BLaER1 treated with 17β-estradiol and CSF1 and Interleukin-3, amounts not matched to agents 10 nM and 100 nM (cell line): ENCODE results near the gene ZNF423.

Experiments
- H3K27ac ChIP-seq, 11 experiments: shearing (Covaris generic); formaldehyde crosslinking; 2 replicates each; pipeline ENCODE4 v1.8.1; 2022
- H3K27me3 ChIP-seq, 11 experiments: shearing (Covaris generic); formaldehyde crosslinking; 2 replicates each; pipeline ENCODE4 v1.8.1; 2022
- H3K36me3 ChIP-seq, 11 experiments: shearing (Covaris generic); formaldehyde crosslinking; 2 replicates each; pipeline ENCODE4 v1.8.1; 2022
- H3K4me1 ChIP-seq, 10 experiments: shearing (Covaris generic); formaldehyde crosslinking; 2 replicates each; pipeline ENCODE4 v1.8.1; 2022
- H3K4me2 ChIP-seq, 11 experiments: shearing (Covaris generic); formaldehyde crosslinking; 2 replicates each; pipeline ENCODE4 v1.8.1; 2022
- H3K4me3 ChIP-seq, 10 experiments: shearing (Covaris generic); formaldehyde crosslinking; 2 replicates each; pipeline ENCODE4 v1.8.1; 2022
- H3K9ac ChIP-seq, 11 experiments: shearing (Covaris generic); formaldehyde crosslinking; 2 replicates each; pipeline ENCODE4 v1.8.1; 2022
- H3K9me3 ChIP-seq, 11 experiments: shearing (Covaris generic); formaldehyde crosslinking; replicated peaks in 1 of 11; 2 replicates each; pipeline ENCODE4 v1.8.1; 2022
- H4K20me1 ChIP-seq, 11 experiments: shearing (Covaris generic); formaldehyde crosslinking; 2 replicates each; pipeline ENCODE4 v1.8.1; 2022
- Cebpa-rat ChIP-seq, 11 experiments: shearing (Covaris generic); IDR thresholded peaks; 2 replicates each; pipeline ENCODE4 v1.8.1; 2022

ZNF423 gene

DNA sequence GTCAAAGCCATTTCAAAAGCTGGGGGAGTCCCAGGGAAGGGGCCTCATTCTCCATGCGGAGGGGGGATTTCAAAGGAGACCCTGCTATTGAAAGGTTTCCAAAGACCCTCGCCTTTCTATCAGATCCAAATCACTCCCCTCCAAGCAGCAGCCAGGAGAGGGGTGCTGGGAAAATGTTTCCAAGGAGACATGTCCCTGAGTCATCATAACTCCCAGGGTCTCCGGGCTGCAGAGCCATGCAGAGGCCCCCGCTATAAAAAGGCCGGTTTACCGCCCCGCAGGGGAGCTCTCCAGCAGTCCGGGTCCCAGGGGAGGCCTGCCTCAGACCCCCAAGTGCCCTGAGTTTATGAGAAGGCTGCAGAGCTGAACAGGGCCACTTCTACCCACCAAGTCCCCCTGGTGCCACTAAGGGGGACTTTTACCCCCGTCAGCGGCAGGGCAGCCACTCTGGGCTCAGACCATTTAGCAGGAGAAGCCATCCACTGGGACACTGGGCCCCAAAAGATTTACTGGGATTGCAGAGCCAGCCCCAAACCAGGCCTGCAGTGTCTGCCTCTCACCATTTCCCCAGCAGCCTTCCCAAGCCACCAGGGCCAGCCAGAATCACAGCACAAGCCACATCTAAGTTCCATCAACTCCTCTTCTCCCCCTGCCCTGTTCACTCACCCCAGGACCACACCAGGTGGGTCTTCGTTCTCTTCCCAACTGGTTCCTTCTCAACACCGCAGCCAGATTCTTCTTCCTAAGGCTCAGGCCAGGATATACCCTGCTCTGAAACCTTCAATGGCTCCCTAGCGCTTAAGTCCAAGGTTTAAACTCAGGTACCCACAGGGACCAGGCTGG is 234.4 kb downstream of the ZNF423 start:
- peaks cover 0 to 23% (median 0%) of the 10 kb centered on the region in 11 experiments; a peak in 3 of 22 replicates for H4K20me1 ChIP-seq
- H3K27ac ChIP-seq = peak overlapping the region in 8 of 11 experiments; percentile 22 to 62 (median 49); a peak in 12 of 22 replicates
- no peaks in the 10 kb centered on the region for H3K27me3 ChIP-seq
- H3K9me3 ChIP-seq = peaks cover 0 to 13% (median 11%) of the 10 kb centered on the region in 11 experiments; a peak in 16 of 22 replicates
- TF ChIP-seq Cebpa-rat (IDR thresholded peaks at IDR 0.05) = no peak
- peaks cover 0 to 68% (median 32%) of the 10 kb centered on the region in 11 experiments; a peak in 15 of 22 replicates for H3K36me3 ChIP-seq
- peak overlapping the region; percentile 30 to 83 (median 75); a peak in 21 of 22 replicates for H3K4me2 ChIP-seq
- H3K4me1 ChIP-seq = peaks cover 12 to 29% (median 20%) of the 10 kb centered on the region in 10 experiments
- no peak overlapping the region for H3K4me3 ChIP-seq
- peak overlapping the region in 5 of 11 experiments; percentile 10 to 60 (median 41); a peak in 8 of 22 replicates for H3K9ac ChIP-seq

DNA sequence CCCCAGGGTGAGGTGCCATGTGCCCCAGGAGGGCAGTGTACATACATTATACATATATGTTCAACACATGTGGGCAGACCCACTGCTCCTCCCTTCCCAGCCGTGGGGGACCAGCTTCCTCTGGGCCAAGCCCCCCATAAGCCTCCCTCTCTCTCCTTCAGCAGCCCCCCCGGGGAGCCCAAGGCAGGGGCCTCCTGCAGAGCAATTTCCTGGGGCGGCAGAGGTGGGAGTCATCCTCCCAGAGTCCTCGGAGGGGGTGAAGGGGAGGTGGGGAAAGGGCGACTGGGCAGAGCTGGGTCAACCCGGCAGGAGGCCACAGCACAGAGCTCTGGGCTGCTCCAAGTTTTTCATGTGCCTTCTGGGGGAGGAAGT is 235.1 kb downstream of the ZNF423 start:
- Histone ChIP-seq H4K20me1 (peaks cover 0 to 23% (median 0%) of the 10 kb centered on the region in 11 experiments; a peak in 3 of 22 replicates), H3K27ac (peak overlapping the region in 9 of 11 experiments; percentile 22 to 62 (median 49); a peak in 17 of 22 replicates), H3K27me3 (no peaks in the 10 kb centered on the region), H3K36me3 (peaks cover 0 to 62% (median 30%) of the 10 kb centered on the region in 11 experiments; a peak in 15 of 22 replicates), H3K4me2 (peak overlapping the region; percentile 30 to 83 (median 75)), H3K4me1 (peaks cover 12 to 29% (median 20%) of the 10 kb centered on the region in 10 experiments), H3K4me3 (no peak overlapping the region), H3K9me3 (peaks cover 0 to 13% (median 11%) of the 10 kb centered on the region in 11 experiments; a peak in 16 of 22 replicates), H3K9ac (peak overlapping the region in 6 of 11 experiments; percentile 10 to 60 (median 41); a peak in 8 of 22 replicates)
- no peak for TF ChIP-seq Cebpa-rat (IDR thresholded peaks at IDR 0.05)

DNA sequence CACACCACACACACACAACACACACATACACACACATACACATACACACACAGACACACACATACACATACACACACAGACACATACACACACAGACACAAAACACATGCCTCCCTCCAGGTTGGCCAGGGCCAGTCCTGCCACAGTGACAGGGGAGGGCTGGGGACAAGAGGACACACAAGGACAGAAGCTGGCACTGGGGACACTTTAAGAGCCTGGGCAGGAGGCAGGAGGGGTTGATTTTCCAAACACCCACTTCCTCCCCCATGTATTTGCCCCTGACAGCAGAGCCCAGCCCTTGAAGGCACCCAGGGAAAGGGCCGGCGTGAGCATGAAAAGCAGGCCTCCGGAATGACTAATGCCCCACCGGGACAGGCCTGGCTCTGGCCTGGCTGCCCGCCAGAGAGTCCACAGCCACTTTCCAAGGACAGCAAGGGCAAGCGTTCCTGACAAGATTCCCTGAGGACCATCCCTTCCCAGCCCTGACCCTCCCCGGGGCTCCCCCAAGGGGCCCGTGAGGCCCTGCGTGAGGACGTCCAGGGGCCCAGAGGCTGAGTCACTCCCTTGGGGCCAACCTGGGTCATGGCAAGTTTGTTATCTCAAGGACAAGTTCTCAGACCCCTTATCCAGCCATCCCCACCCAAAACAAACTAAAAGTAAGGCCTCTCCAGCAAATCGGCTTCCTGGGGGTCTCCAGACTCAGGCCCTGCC is 235.6 kb downstream of the ZNF423 start:
- Histone ChIP-seq H3K9ac (peak overlapping the region in 6 of 11 experiments; percentile 10 to 60 (median 41); a peak in 7 of 22 replicates), H4K20me1 (peaks cover 0 to 23% (median 0%) of the 10 kb centered on the region in 11 experiments; a peak in 3 of 22 replicates), H3K4me1 (peaks cover 12 to 33% (median 20%) of the 10 kb centered on the region in 10 experiments), H3K36me3 (peaks cover 0 to 57% (median 24%) of the 10 kb centered on the region in 11 experiments; a peak in 15 of 22 replicates), H3K4me3 (no peak overlapping the region), H3K4me2 (peak overlapping the region; percentile 30 to 83 (median 75)), H3K27me3 (no peaks in the 10 kb centered on the region), H3K9me3 (peaks cover 0 to 13% (median 11%) of the 10 kb centered on the region in 11 experiments; a peak in 16 of 22 replicates), H3K27ac (peak overlapping the region in 9 of 11 experiments; percentile 22 to 62 (median 49); a peak in 15 of 22 replicates)
- no peak for TF ChIP-seq Cebpa-rat (IDR thresholded peaks at IDR 0.05)

DNA sequence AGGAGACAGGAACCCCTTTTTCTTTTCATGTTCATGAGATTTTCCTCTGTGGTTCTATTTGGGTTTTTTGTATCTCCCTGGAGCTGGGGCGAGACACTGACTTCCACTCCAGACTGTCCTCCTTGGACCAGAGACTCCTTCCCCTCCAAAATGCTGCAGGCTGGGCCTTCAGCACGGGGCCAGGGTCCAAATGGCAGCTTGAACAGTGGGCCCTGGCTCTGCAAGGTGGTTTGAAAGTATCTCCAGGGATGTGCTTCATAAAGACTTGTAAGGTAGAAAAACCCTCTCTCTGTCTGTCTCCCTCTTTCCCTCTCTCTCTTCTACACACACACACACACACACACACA is 236.1 kb downstream of the ZNF423 start:
- Histone ChIP-seq H3K9ac (no peak overlapping the region), H3K4me1 (peaks cover 12 to 35% (median 20%) of the 10 kb centered on the region in 10 experiments), H3K4me2 (peak overlapping the region in 3 of 11 experiments; percentile 77 to 81 (median 79); a peak in 6 of 22 replicates), H3K9me3 (peaks cover 0 to 13% (median 11%) of the 10 kb centered on the region in 11 experiments; a peak in 16 of 22 replicates), H3K4me3 (no peak overlapping the region), H3K36me3 (peaks cover 0 to 51% (median 19%) of the 10 kb centered on the region in 11 experiments; a peak in 15 of 22 replicates), H3K27ac (no peak overlapping the region), H3K27me3 (no peaks in the 10 kb centered on the region), H4K20me1 (peaks cover 0 to 23% (median 0%) of the 10 kb centered on the region in 11 experiments; a peak in 3 of 22 replicates)
- TF ChIP-seq Cebpa-rat (IDR thresholded peaks at IDR 0.05) = no peak

DNA sequence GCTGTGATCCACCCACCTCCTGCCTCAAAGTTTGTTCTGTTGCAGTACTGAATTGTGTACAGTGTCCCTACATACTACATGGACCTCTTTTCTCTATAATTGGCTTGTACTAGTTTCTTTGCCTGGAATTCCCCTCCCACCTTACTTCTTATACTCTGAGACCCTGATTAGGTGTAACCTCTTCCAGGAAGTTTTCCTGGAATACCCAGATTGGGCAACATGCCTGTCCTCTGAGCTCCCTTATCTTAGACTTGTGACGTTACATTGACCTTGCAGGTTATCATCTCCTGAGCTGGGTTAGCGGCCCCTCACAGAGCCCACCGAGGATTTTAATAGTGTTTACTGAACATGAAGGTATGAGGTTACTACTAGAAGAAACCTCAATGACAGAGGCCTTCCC is 237.0 kb downstream of the ZNF423 start:
- H4K20me1 ChIP-seq = peaks cover 0 to 23% (median 0%) of the 10 kb centered on the region in 11 experiments; a peak in 3 of 22 replicates
- TF ChIP-seq Cebpa-rat (IDR thresholded peaks at IDR 0.05) = no peak
- no peak overlapping the region for H3K9ac ChIP-seq
- no peaks in the 10 kb centered on the region for H3K27me3 ChIP-seq
- no peak overlapping the region for H3K27ac ChIP-seq
- H3K9me3 ChIP-seq = peaks cover 0 to 13% (median 11%) of the 10 kb centered on the region in 11 experiments; a peak in 16 of 22 replicates
- peaks cover 12 to 35% (median 20%) of the 10 kb centered on the region in 10 experiments for H3K4me1 ChIP-seq
- H3K36me3 ChIP-seq = peaks cover 0 to 49% (median 19%) of the 10 kb centered on the region in 11 experiments; a peak in 15 of 22 replicates
- no peak overlapping the region for H3K4me3 ChIP-seq
- no peak overlapping the region for H3K4me2 ChIP-seq

DNA sequence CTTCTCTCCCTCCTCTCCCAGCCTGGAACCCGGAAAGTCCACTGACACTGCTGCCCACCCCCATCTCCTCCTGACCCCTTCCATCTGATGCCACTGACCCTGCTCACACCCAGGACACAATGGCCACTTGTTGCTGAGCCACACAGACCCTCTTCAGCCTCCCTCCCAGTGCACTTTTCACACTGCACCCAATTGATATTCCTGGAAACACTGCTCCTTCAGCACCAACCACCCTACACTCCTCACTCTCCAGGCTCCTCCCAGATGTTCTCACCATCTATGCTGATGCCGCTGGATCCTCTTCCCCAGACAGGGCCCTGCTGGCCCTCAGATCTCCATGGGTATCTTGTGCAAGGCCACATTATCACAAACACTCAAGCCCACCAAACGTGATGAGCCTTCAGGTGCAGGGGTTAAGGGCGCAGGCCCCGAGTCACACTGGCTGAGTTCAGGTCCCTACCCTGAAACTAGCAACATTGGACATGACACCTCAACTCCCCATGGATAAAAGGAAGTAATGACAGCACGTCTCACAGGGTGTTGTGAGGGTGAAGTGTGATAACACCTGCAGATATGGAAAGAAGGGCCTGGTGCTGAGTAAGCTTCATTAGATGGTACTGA is 238.1 kb downstream of the ZNF423 start:
- Histone ChIP-seq H3K36me3 (peaks cover 0 to 46% (median 16%) of the 10 kb centered on the region in 11 experiments; a peak in 14 of 22 replicates), H3K9me3 (peaks cover 0 to 13% (median 11%) of the 10 kb centered on the region in 11 experiments; a peak in 16 of 22 replicates), H3K27me3 (no peaks in the 10 kb centered on the region), H3K4me3 (no peak overlapping the region), H4K20me1 (peaks cover 0 to 17% (median 0%) of the 10 kb centered on the region in 11 experiments; a peak in 3 of 22 replicates), H3K4me2 (no peak overlapping the region), H3K4me1 (peaks cover 12 to 35% (median 20%) of the 10 kb centered on the region in 10 experiments), H3K9ac (no peak overlapping the region), H3K27ac (no peak overlapping the region)
- no peak for TF ChIP-seq Cebpa-rat (IDR thresholded peaks at IDR 0.05)

DNA sequence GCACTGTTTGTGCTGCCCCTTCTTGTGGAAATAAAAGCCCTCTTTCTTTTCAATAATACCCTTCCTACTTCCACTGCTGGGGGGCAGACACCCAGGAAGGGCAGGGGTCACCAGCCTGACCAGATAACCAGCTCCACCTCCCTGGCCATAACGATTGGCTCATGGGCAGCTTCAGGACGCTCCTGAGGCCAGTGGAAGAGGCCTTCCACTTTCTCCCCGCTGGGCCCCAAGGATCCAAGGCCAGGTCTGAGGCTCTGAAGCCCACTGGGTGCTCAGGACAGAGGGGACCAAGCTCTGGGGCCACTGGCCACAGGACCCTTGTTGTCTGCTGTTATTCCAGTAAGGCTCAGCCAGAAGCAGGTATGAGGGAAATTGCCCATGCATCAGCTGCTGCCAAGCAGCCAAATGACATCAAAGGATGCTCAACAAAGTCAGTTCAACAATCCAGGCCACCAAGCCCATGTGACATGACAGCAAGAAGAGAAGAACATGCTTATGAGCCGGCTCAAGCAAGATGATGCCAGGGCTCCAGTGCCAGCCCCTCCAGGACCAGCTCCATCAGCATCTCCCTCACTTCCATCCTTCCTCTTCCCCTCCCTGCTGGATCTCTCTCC is 238.8 kb downstream of the ZNF423 start:
- peaks cover 12 to 31% (median 20%) of the 10 kb centered on the region in 10 experiments for H3K4me1 ChIP-seq
- TF ChIP-seq Cebpa-rat (IDR thresholded peaks at IDR 0.05) = no peak
- peaks cover 0 to 15% (median 0%) of the 10 kb centered on the region in 11 experiments; a peak in 3 of 22 replicates for H4K20me1 ChIP-seq
- no peak overlapping the region for H3K9ac ChIP-seq
- H3K27me3 ChIP-seq = no peaks in the 10 kb centered on the region
- peaks cover 0 to 39% (median 12%) of the 10 kb centered on the region in 11 experiments; a peak in 14 of 22 replicates for H3K36me3 ChIP-seq
- peaks cover 0 to 18% (median 11%) of the 10 kb centered on the region in 11 experiments; a peak in 16 of 22 replicates for H3K9me3 ChIP-seq
- H3K4me3 ChIP-seq = no peak overlapping the region
- H3K4me2 ChIP-seq = no peak overlapping the region
- no peak overlapping the region for H3K27ac ChIP-seq
